ENCODE results near the gene IL22RA1.

The IL22RA1 gene

GRCh38 chr1:24180676-24181075 is 37.7 kb upstream of the IL22RA1 start:
- Histone ChIP-seq H3K9me2 (ENCODE audit: low read depth, low read length) (no peaks in the 10 kb centered on the region), H3K9ac (ENCODE audit: low read length) (no peak overlapping the region), H4K20me1 (ENCODE audit: insufficient read depth, low read length) (no peaks in the 10 kb centered on the region), H3K4me3 (ENCODE audit: low read depth, low read length, poor library complexity, severe bottlenecking) (no peak overlapping the region), H3K36me3 (ENCODE audit: insufficient read depth, low read length) (peaks cover 77% of the 10 kb centered on the region), H2AFZ (ENCODE audit: low read length) (no peak overlapping the region), H3K79me2 (ENCODE audit: insufficient read depth, low read length) (peaks cover 86% of the 10 kb centered on the region), H3F3A (ENCODE audit: insufficient read depth, low read length) (no peaks in the 10 kb centered on the region), H3K9me3 (ENCODE audit: low read length) (no peaks in the 10 kb centered on the region), H3K4me1 (ENCODE audit: insufficient read depth, low read length, severe bottlenecking) (peaks cover 62% of the 10 kb centered on the region), H3K4me2 (ENCODE audit: low read length) (no peak overlapping the region), H3K27me3 (ENCODE audit: insufficient read depth, low read length) (no peaks in the 10 kb centered on the region), H3K27ac (ENCODE audit: low read depth, low read length, poor library complexity, severe bottlenecking) (no peak overlapping the region)
- no peak for TF ChIP-seq CTCF (IDR thresholded peaks at IDR 0.05; ENCODE audit: low read length)
- TF ChIP-seq EZH2 (IDR thresholded peaks at IDR 0.05; ENCODE audit: borderline replicate concordance, low read length), result no peak

GRCh38 chr1:24179251-24179840 is 36.4 kb upstream of the IL22RA1 start:
- Histone ChIP-seq H3K4me2 (ENCODE audit: low read length) (no peak overlapping the region), H2AFZ (ENCODE audit: low read length) (no peak overlapping the region), H3K27me3 (ENCODE audit: insufficient read depth, low read length) (no peaks in the 10 kb centered on the region), H3K9ac (ENCODE audit: low read length) (no peak overlapping the region), H3K4me1 (ENCODE audit: insufficient read depth, low read length, severe bottlenecking) (peaks cover 53% of the 10 kb centered on the region), H3K79me2 (ENCODE audit: insufficient read depth, low read length) (peaks cover 85% of the 10 kb centered on the region), H3K4me3 (ENCODE audit: low read depth, low read length, poor library complexity, severe bottlenecking) (no peak overlapping the region), H3K9me2 (ENCODE audit: low read depth, low read length) (no peaks in the 10 kb centered on the region), H3K36me3 (ENCODE audit: insufficient read depth, low read length) (peaks cover 79% of the 10 kb centered on the region), H4K20me1 (ENCODE audit: insufficient read depth, low read length) (no peaks in the 10 kb centered on the region), H3K9me3 (ENCODE audit: low read length) (no peaks in the 10 kb centered on the region), H3K27ac (ENCODE audit: low read depth, low read length, poor library complexity, severe bottlenecking) (peak overlapping the region; percentile 30), H3F3A (ENCODE audit: insufficient read depth, low read length) (no peaks in the 10 kb centered on the region)
- TF ChIP-seq EZH2 (IDR thresholded peaks at IDR 0.05; ENCODE audit: borderline replicate concordance, low read length) (no peak), CTCF (IDR thresholded peaks at IDR 0.05; ENCODE audit: low read length) (no peak)

GRCh38 chr1:24178407-24178806 is 35.5 kb upstream of the IL22RA1 start:
- Histone ChIP-seq H3K27ac (ENCODE audit: low read depth, low read length, poor library complexity, severe bottlenecking) (no peak overlapping the region), H3K9ac (ENCODE audit: low read length) (no peak overlapping the region), H2AFZ (ENCODE audit: low read length) (no peak overlapping the region), H3K4me2 (ENCODE audit: low read length) (no peak overlapping the region), H3F3A (ENCODE audit: insufficient read depth, low read length) (no peaks in the 10 kb centered on the region), H3K4me1 (ENCODE audit: insufficient read depth, low read length, severe bottlenecking) (peaks cover 43% of the 10 kb centered on the region), H3K4me3 (ENCODE audit: low read depth, low read length, poor library complexity, severe bottlenecking) (no peak overlapping the region), H3K9me3 (ENCODE audit: low read length) (no peaks in the 10 kb centered on the region), H3K79me2 (ENCODE audit: insufficient read depth, low read length) (peaks cover 86% of the 10 kb centered on the region), H3K9me2 (ENCODE audit: low read depth, low read length) (no peaks in the 10 kb centered on the region), H3K36me3 (ENCODE audit: insufficient read depth, low read length) (peaks cover 83% of the 10 kb centered on the region), H3K27me3 (ENCODE audit: insufficient read depth, low read length) (no peaks in the 10 kb centered on the region), H4K20me1 (ENCODE audit: insufficient read depth, low read length) (no peaks in the 10 kb centered on the region)
- TF ChIP-seq EZH2 (IDR thresholded peaks at IDR 0.05; ENCODE audit: borderline replicate concordance, low read length), result no peak
- no peak for TF ChIP-seq CTCF (IDR thresholded peaks at IDR 0.05; ENCODE audit: low read length)
